ENCODE data around the gene DNMT3A. TPM values are rescaled to one million over a fixed set of nuclear protein-coding genes. Genes with fewer than 3 reads are reported as not detected.

DNMT3A gene
- total RNA-seq, 4 donors from 2014 or later, result 14.7 to 40.2 (median 18.3) TPM

GRCh38 chr2:25337276-25337675, 4.4 kb downstream of the DNMT3A start:
- 55 to 80% methylated on average over 1 to 5 of the region's 10 CpGs for WGBS, 2 donors (ENCODE audit: low coverage in 1 of 2)
- H3K27ac ChIP-seq, result peak overlapping the region in 2 of 4 donors; percentile 88 to 89
- H3K27me3 ChIP-seq, result no peaks in the 10 kb centered on the region
- H3K9me3 ChIP-seq, result no peaks in the 10 kb centered on the region
- TF ChIP-seq EP300 (IDR thresholded peaks at IDR 0.05), result no peak
- no peak for TF ChIP-seq POLR2A (IDR thresholded peaks at IDR 0.05)
- TF ChIP-seq POLR2AphosphoS5 (IDR thresholded peaks at IDR 0.05), result no peak
- TF ChIP-seq CTCF (IDR thresholded peaks at IDR 0.05), result no peak
- ATAC-seq, result no peak
- H3K4me1 ChIP-seq, result peaks cover 0 to 85% (median 40%) of the 10 kb centered on the region in 3 donors
- H3K4me3 ChIP-seq, result no peak overlapping the region
- H3K36me3 ChIP-seq, result no peaks in the 10 kb centered on the region

DNA sequence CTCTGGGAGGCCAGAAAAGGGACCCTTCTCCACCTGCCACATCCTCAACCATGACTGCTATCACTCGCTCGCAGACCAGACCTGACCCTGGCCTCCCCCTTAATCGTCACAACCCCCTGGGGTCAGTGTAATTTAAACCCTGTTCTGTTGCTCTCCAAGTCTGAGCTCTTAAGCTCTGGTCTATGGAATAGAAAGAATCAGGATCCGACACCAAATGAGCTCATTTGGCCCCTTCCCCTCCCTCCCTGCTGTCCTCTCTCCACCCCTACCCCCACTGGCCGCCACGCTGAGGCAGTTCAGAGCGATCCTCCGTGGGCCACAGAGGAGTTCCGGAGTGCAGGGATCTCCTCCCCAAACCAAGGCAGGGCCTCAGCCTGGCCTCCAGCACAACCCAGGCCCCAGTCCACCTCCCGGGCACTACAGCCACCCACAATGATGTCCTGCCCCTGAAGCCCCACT, 5.3 kb downstream of the DNMT3A start:
- ATAC-seq, result no peak
- Histone ChIP-seq H3K4me3 (no peak overlapping the region), H3K27me3 (no peaks in the 10 kb centered on the region), H3K27ac (peak overlapping the region in 3 of 4 donors; percentile 27 to 88 (median 55)), H3K4me1 (peaks cover 0 to 93% (median 47%) of the 10 kb centered on the region in 3 donors), H3K36me3 (no peaks in the 10 kb centered on the region), H3K9me3 (no peaks in the 10 kb centered on the region)
- TF ChIP-seq EP300 (IDR thresholded peaks at IDR 0.05) (no peak), CTCF (IDR thresholded peaks at IDR 0.05) (no peak), POLR2AphosphoS5 (IDR thresholded peaks at IDR 0.05) (no peak), POLR2A (IDR thresholded peaks at IDR 0.05) (no peak)
- 52% methylated on average over 7 of the region's 10 CpGs; no CpG with 5 or more reads in 1 of the 2 donors for WGBS, 2 donors (ENCODE audit: low coverage in 1 of 2)

GRCh38 chr2:25335971-25336370, 5.8 kb downstream of the DNMT3A start:
- no peaks in the 10 kb centered on the region for H3K27me3 ChIP-seq
- peaks cover 0 to 97% (median 47%) of the 10 kb centered on the region in 3 donors for H3K4me1 ChIP-seq
- H3K4me3 ChIP-seq, result no peak overlapping the region
- H3K27ac ChIP-seq, result peak overlapping the region in 3 of 4 donors; percentile 27 to 88 (median 55)
- no peaks in the 10 kb centered on the region for H3K9me3 ChIP-seq
- H3K36me3 ChIP-seq, result no peaks in the 10 kb centered on the region
- no peak for TF ChIP-seq POLR2A (IDR thresholded peaks at IDR 0.05)
- TF ChIP-seq POLR2AphosphoS5 (IDR thresholded peaks at IDR 0.05), result no peak
- no peak for TF ChIP-seq EP300 (IDR thresholded peaks at IDR 0.05)
- TF ChIP-seq CTCF (IDR thresholded peaks at IDR 0.05), result no peak
- WGBS, 2 donors (ENCODE audit: low coverage in 1 of 2), result 17 to 50% methylated on average over 1 of the region's 6 CpGs
- ATAC-seq, result no peak

DNA sequence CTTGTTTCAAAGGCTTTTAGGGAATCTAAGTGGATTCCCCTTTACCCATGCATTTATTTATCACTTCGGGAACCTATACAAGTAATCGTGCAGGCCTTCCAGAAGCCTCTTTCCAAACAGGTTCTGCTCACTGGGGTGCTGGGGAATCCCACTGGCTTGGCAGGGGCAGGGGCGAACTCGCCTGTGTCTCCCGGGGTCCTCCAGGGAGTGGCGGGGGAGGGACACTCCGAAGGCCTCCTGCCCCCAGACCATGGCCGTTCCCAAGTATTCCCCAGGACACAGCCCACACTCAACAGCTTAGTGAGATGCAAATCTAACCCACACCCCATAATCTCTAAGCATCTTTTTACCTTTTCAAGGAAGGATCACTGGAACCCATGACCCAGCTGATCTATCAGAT, 6.5 kb downstream of the DNMT3A start:
- H3K4me3 ChIP-seq, result no peak overlapping the region
- peaks cover 0 to 100% (median 49%) of the 10 kb centered on the region in 3 donors for H3K4me1 ChIP-seq
- no peak for TF ChIP-seq POLR2AphosphoS5 (IDR thresholded peaks at IDR 0.05)
- TF ChIP-seq POLR2A (IDR thresholded peaks at IDR 0.05), result no peak
- TF ChIP-seq EP300 (IDR thresholded peaks at IDR 0.05), result no peak
- TF ChIP-seq CTCF (IDR thresholded peaks at IDR 0.05), result no peak
- no peak for ATAC-seq
- WGBS, 2 donors (ENCODE audit: low coverage in 1 of 2), result 56 to 57% methylated on average over 2 to 3 of the region's 8 CpGs
- H3K27ac ChIP-seq, result peak overlapping the region in 1 of 4 donors; percentile 88
- H3K27me3 ChIP-seq, result no peaks in the 10 kb centered on the region
- no peaks in the 10 kb centered on the region for H3K36me3 ChIP-seq
- no peaks in the 10 kb centered on the region for H3K9me3 ChIP-seq

- no peaks in the 10 kb centered on the region for H3K36me3 ChIP-seq
- no peak overlapping the region for H3K4me3 ChIP-seq
- peaks cover 0 to 100% (median 47%) of the 10 kb centered on the region in 3 donors for H3K4me1 ChIP-seq
- no peaks in the 10 kb centered on the region for H3K27me3 ChIP-seq
- WGBS, 2 donors (ENCODE audit: low coverage in 1 of 2), result 84 to 100% methylated on average over 2 to 6 of the region's 8 CpGs
- no peaks in the 10 kb centered on the region for H3K9me3 ChIP-seq
- TF ChIP-seq EP300 (IDR thresholded peaks at IDR 0.05) (no peak), POLR2A (IDR thresholded peaks at IDR 0.05) (no peak), POLR2AphosphoS5 (IDR thresholded peaks at IDR 0.05) (no peak), CTCF (IDR thresholded peaks at IDR 0.05) (no peak)
- no peak for ATAC-seq
- H3K27ac ChIP-seq, result peak overlapping the region in 1 of 4 donors; percentile 61
Measured at GRCh38 chr2:25334482-25334881, 7.2 kb downstream of the DNMT3A start.
